ENCODE measurements around the gene RPLP2.

Gene RPLP2

GRCh38 chr11:794013-794765 is 15.6 kb upstream of the RPLP2 start:
- Histone ChIP-seq H3K27me3 (ENCODE audit: insufficient read depth, insufficient read length) (no peaks in the 10 kb centered on the region), H3K9ac (ENCODE audit: insufficient read length, low read depth) (peak overlapping the region; percentile 59), H3K4me1 (ENCODE audit: insufficient read depth, insufficient read length) (peaks cover 49% of the 10 kb centered on the region), H3K36me3 (ENCODE audit: insufficient read depth, insufficient read length, low read length) (peaks cover 43% of the 10 kb centered on the region), H3K9me3 (ENCODE audit: insufficient read depth, low read length) (no peaks in the 10 kb centered on the region), H3K4me3 (ENCODE audit: insufficient read length, low read depth) (no peak overlapping the region)
- no peak for DNase-seq (ENCODE audit: low read depth, low spot score)
- TF ChIP-seq ZNF274 (IDR thresholded peaks at IDR 0.05; ENCODE audit: low read depth, low read length): no peak
- no peak for TF ChIP-seq SUZ12 (IDR thresholded peaks at IDR 0.05; ENCODE audit: extremely low read depth, insufficient read depth, insufficient read length)
- no peak for TF ChIP-seq YY1 (IDR thresholded peaks at IDR 0.05; ENCODE audit: insufficient read depth, insufficient read length)

GRCh38 chr11:794766-795633 is 14.8 kb upstream of the RPLP2 start:
- no peaks in the 10 kb centered on the region for H3K27me3 ChIP-seq (ENCODE audit: insufficient read depth, insufficient read length)
- TF ChIP-seq YY1 (IDR thresholded peaks at IDR 0.05; ENCODE audit: insufficient read depth, insufficient read length): no peak
- TF ChIP-seq SUZ12 (IDR thresholded peaks at IDR 0.05; ENCODE audit: extremely low read depth, insufficient read depth, insufficient read length): no peak
- no peak for TF ChIP-seq ZNF274 (IDR thresholded peaks at IDR 0.05; ENCODE audit: low read depth, low read length)
- H3K9ac ChIP-seq (ENCODE audit: insufficient read length, low read depth): peak overlapping the region; percentile 77
- DNase-seq (ENCODE audit: low read depth, low spot score): no peak
- H3K4me3 ChIP-seq (ENCODE audit: insufficient read length, low read depth): peak overlapping the region; percentile 24
- peaks cover 50% of the 10 kb centered on the region for H3K4me1 ChIP-seq (ENCODE audit: insufficient read depth, insufficient read length)
- peaks cover 52% of the 10 kb centered on the region for H3K36me3 ChIP-seq (ENCODE audit: insufficient read depth, insufficient read length, low read length)
- H3K9me3 ChIP-seq (ENCODE audit: insufficient read depth, low read length): no peaks in the 10 kb centered on the region

GRCh38 chr11:795634-796564 is 13.9 kb upstream of the RPLP2 start:
- H3K4me1 ChIP-seq (ENCODE audit: insufficient read depth, insufficient read length): peaks cover 46% of the 10 kb centered on the region
- no peaks in the 10 kb centered on the region for H3K27me3 ChIP-seq (ENCODE audit: insufficient read depth, insufficient read length)
- peak overlapping the region; percentile 94 for H3K4me3 ChIP-seq (ENCODE audit: insufficient read length, low read depth)
- TF ChIP-seq SUZ12 (IDR thresholded peaks at IDR 0.05; ENCODE audit: extremely low read depth, insufficient read depth, insufficient read length) (no peak), YY1 (IDR thresholded peaks at IDR 0.05; ENCODE audit: insufficient read depth, insufficient read length) (no peak), ZNF274 (IDR thresholded peaks at IDR 0.05; ENCODE audit: low read depth, low read length) (no peak)
- DNase-seq (ENCODE audit: low read depth, low spot score): no peak
- H3K9ac ChIP-seq (ENCODE audit: insufficient read length, low read depth): peak overlapping the region; percentile 88
- peaks cover 60% of the 10 kb centered on the region for H3K36me3 ChIP-seq (ENCODE audit: insufficient read depth, insufficient read length, low read length)
- H3K9me3 ChIP-seq (ENCODE audit: insufficient read depth, low read length): no peaks in the 10 kb centered on the region

GRCh38 chr11:796565-797295 is 13.0 kb upstream of the RPLP2 start:
- Histone ChIP-seq H3K9me3 (ENCODE audit: insufficient read depth, low read length) (no peaks in the 10 kb centered on the region), H3K4me3 (ENCODE audit: insufficient read length, low read depth) (peak overlapping the region; percentile 94), H3K4me1 (ENCODE audit: insufficient read depth, insufficient read length) (peaks cover 38% of the 10 kb centered on the region), H3K27me3 (ENCODE audit: insufficient read depth, insufficient read length) (no peaks in the 10 kb centered on the region), H3K9ac (ENCODE audit: insufficient read length, low read depth) (peak overlapping the region; percentile 88), H3K36me3 (ENCODE audit: insufficient read depth, insufficient read length, low read length) (peaks cover 60% of the 10 kb centered on the region)
- TF ChIP-seq ZNF274 (IDR thresholded peaks at IDR 0.05; ENCODE audit: low read depth, low read length): no peak
- no peak for TF ChIP-seq YY1 (IDR thresholded peaks at IDR 0.05; ENCODE audit: insufficient read depth, insufficient read length)
- TF ChIP-seq SUZ12 (IDR thresholded peaks at IDR 0.05; ENCODE audit: extremely low read depth, insufficient read depth, insufficient read length): no peak
- no peak for DNase-seq (ENCODE audit: low read depth, low spot score)

GRCh38 chr11:797296-798092 is 12.3 kb upstream of the RPLP2 start:
- DNase-seq (ENCODE audit: low read depth, low spot score): no peak
- H3K9ac ChIP-seq (ENCODE audit: insufficient read length, low read depth): peak overlapping the region; percentile 88
- H3K9me3 ChIP-seq (ENCODE audit: insufficient read depth, low read length): no peaks in the 10 kb centered on the region
- H3K27me3 ChIP-seq (ENCODE audit: insufficient read depth, insufficient read length): no peaks in the 10 kb centered on the region
- H3K4me3 ChIP-seq (ENCODE audit: insufficient read length, low read depth): peak overlapping the region; percentile 94
- peaks cover 38% of the 10 kb centered on the region for H3K4me1 ChIP-seq (ENCODE audit: insufficient read depth, insufficient read length)
- peaks cover 60% of the 10 kb centered on the region for H3K36me3 ChIP-seq (ENCODE audit: insufficient read depth, insufficient read length, low read length)
- no peak for TF ChIP-seq SUZ12 (IDR thresholded peaks at IDR 0.05; ENCODE audit: extremely low read depth, insufficient read depth, insufficient read length)

All from NT2/D1 (cell line).